ENCODE data around the gene C1QTNF12.

The C1QTNF12 gene

GRCh38 chr1:1226566-1227362 is 19.8 kb downstream of the C1QTNF12 start:
- H3K27ac ChIP-seq (ENCODE audit: low read depth, low read length): no peak overlapping the region
- H2AFZ ChIP-seq (ENCODE audit: low read depth, low read length, severe bottlenecking): no peak overlapping the region
- no peaks in the 10 kb centered on the region for H3K9me3 ChIP-seq (ENCODE audit: insufficient read depth, low read length)
- H4K20me1 ChIP-seq (ENCODE audit: low read depth, low read length): no peaks in the 10 kb centered on the region
- H3K9ac ChIP-seq (ENCODE audit: low read length): no peak overlapping the region
- TF ChIP-seq CTCF (IDR thresholded peaks at IDR 0.05; ENCODE audit: insufficient read depth, low read length, poor library complexity, severe bottlenecking): no peak
- TF ChIP-seq EZH2phosphoT487 (conservative IDR thresholded peaks at IDR 0.05; ENCODE audit: low read length): no peak
- no peaks in the 10 kb centered on the region for H3K27me3 ChIP-seq (ENCODE audit: low read length)
- H3K36me3 ChIP-seq (ENCODE audit: low read length): no peaks in the 10 kb centered on the region
- H3K9me2 ChIP-seq (replicated peaks; ENCODE audit: insufficient read depth, low read length): no peaks in the 10 kb centered on the region
- no peaks in the 10 kb centered on the region for H3F3A ChIP-seq (ENCODE audit: insufficient read depth)
- H3K4me3 ChIP-seq (ENCODE audit: insufficient read depth, low read length, poor library complexity, severe bottlenecking): no peak overlapping the region
- H3K79me2 ChIP-seq (ENCODE audit: insufficient read depth, low read length): peaks cover 42% of the 10 kb centered on the region
- H3K4me2 ChIP-seq (ENCODE audit: low read depth, low read length, poor library complexity, severe bottlenecking): no peak overlapping the region

DNA sequence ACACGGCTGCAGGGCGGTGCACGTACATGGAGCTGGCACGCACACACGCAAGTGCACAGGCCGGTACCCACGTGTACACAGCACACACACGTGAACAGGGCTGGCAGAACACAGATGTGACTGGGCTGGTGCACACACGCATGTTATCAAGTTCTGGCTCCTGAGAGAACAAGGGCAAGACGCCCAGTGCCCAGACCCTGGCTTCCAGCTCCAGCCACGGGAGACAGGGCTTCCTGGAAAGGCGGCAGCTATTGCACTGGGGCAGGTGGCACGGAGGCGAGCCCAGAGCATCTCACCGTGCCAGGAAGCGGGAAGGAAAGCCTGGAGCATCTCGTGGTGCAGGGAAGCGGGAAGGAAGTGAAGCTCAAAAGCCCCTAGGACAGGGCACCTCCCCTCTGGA is 20.6 kb downstream of the C1QTNF12 start:
- Histone ChIP-seq H3F3A (ENCODE audit: insufficient read depth) (no peaks in the 10 kb centered on the region), H3K79me2 (ENCODE audit: insufficient read depth, low read length) (peaks cover 35% of the 10 kb centered on the region)

GRCh38 chr1:1225238-1225845 is 21.2 kb downstream of the C1QTNF12 start:
- no peak overlapping the region for H3K4me2 ChIP-seq (ENCODE audit: low read depth, low read length, poor library complexity, severe bottlenecking)
- H3K9me2 ChIP-seq (replicated peaks; ENCODE audit: insufficient read depth, low read length): no peaks in the 10 kb centered on the region
- H3K27ac ChIP-seq (ENCODE audit: low read depth, low read length): no peak overlapping the region
- no peaks in the 10 kb centered on the region for H3K27me3 ChIP-seq (ENCODE audit: low read length)
- no peaks in the 10 kb centered on the region for H3K36me3 ChIP-seq (ENCODE audit: low read length)
- no peak overlapping the region for H3K4me3 ChIP-seq (ENCODE audit: insufficient read depth, low read length, poor library complexity, severe bottlenecking)
- no peak overlapping the region for H3K9ac ChIP-seq (ENCODE audit: low read length)
- peaks cover 30% of the 10 kb centered on the region for H3K79me2 ChIP-seq (ENCODE audit: insufficient read depth, low read length)
- H3K9me3 ChIP-seq (ENCODE audit: insufficient read depth, low read length): no peaks in the 10 kb centered on the region
- H4K20me1 ChIP-seq (ENCODE audit: low read depth, low read length): no peaks in the 10 kb centered on the region
- H2AFZ ChIP-seq (ENCODE audit: low read depth, low read length, severe bottlenecking): no peak overlapping the region
- no peak for TF ChIP-seq CTCF (IDR thresholded peaks at IDR 0.05; ENCODE audit: insufficient read depth, low read length, poor library complexity, severe bottlenecking)
- no peak for TF ChIP-seq EZH2phosphoT487 (conservative IDR thresholded peaks at IDR 0.05; ENCODE audit: low read length)
- no peaks in the 10 kb centered on the region for H3F3A ChIP-seq (ENCODE audit: insufficient read depth)

More for the DNA sequence above, 20.6 kb downstream of the C1QTNF12 start:
- no peak overlapping the region for H3K9ac ChIP-seq (ENCODE audit: low read length)
- H3K27ac ChIP-seq (ENCODE audit: low read depth, low read length): no peak overlapping the region
- H3K4me2 ChIP-seq (ENCODE audit: low read depth, low read length, poor library complexity, severe bottlenecking): no peak overlapping the region
- TF ChIP-seq CTCF (IDR thresholded peaks at IDR 0.05; ENCODE audit: insufficient read depth, low read length, poor library complexity, severe bottlenecking): no peak
- no peak for TF ChIP-seq EZH2phosphoT487 (conservative IDR thresholded peaks at IDR 0.05; ENCODE audit: low read length)
- H2AFZ ChIP-seq (ENCODE audit: low read depth, low read length, severe bottlenecking): no peak overlapping the region
- no peaks in the 10 kb centered on the region for H3K9me2 ChIP-seq (replicated peaks; ENCODE audit: insufficient read depth, low read length)
- no peaks in the 10 kb centered on the region for H3K9me3 ChIP-seq (ENCODE audit: insufficient read depth, low read length)
- H3K4me3 ChIP-seq (ENCODE audit: insufficient read depth, low read length, poor library complexity, severe bottlenecking): no peak overlapping the region
- no peaks in the 10 kb centered on the region for H3K36me3 ChIP-seq (ENCODE audit: low read length)
- no peaks in the 10 kb centered on the region for H4K20me1 ChIP-seq (ENCODE audit: low read depth, low read length)
- H3K27me3 ChIP-seq (ENCODE audit: low read length): no peaks in the 10 kb centered on the region
